H9 (cell line): Measurements from ENCODE around the gene MYCBPAP. TPM values are rescaled to one million over a fixed set of nuclear protein-coding genes. Genes with fewer than 3 reads are reported as not detected.

Experiments used
- DNase-seq: peaks from one replicate; pipeline ENCODE4 v3.0.0-alpha.2; 2017
- H2AFZ ChIP-seq: one replicate; pipeline ENCODE4 v1.6.1; 2013; ENCODE audit warnings: mild to moderate bottlenecking, low read length, control low read depth, moderate library complexity
- H2AK5ac ChIP-seq: 2 replicates; pipeline ENCODE4 v1.6.1; 2013; ENCODE audit warnings: low read length, control low read depth, mixed read lengths; ENCODE audit not compliant: insufficient read length
- H2BK120ac ChIP-seq: one replicate; pipeline ENCODE4 v1.6.1; 2013; ENCODE audit warnings: low read depth, mild to moderate bottlenecking, low read length, control low read depth, inconsistent platforms; ENCODE audit not compliant: poor library complexity, severe bottlenecking
- H2BK12ac ChIP-seq: 2 replicates; pipeline ENCODE4 v1.6.1; 2013; ENCODE audit warnings: low read length, control low read depth, mixed read lengths, low read depth; ENCODE audit not compliant: insufficient read length
- H2BK15ac ChIP-seq: 2 replicates; pipeline ENCODE4 v1.6.1; 2013; ENCODE audit warnings: low read depth, low read length, control low read depth
- H2BK20ac ChIP-seq: one replicate; pipeline ENCODE4 v1.6.1; 2013; ENCODE audit warnings: low read depth, mild to moderate bottlenecking, low read length, control low read depth, inconsistent platforms; ENCODE audit not compliant: poor library complexity, severe bottlenecking
- H2BK5ac ChIP-seq: 2 replicates; pipeline ENCODE4 v1.6.1; 2013; ENCODE audit warnings: low read length, control low read depth, mixed read lengths; ENCODE audit not compliant: insufficient read length
- H3K14ac ChIP-seq: 2 replicates; pipeline ENCODE4 v1.6.1; 2013; ENCODE audit warnings: low read length, control low read depth; ENCODE audit not compliant: insufficient read depth
- H3K18ac ChIP-seq: 2 replicates; pipeline ENCODE4 v1.6.1; 2013; ENCODE audit warnings: low read depth, mild to moderate bottlenecking, mixed read lengths, low read length, control low read depth; ENCODE audit not compliant: insufficient read length
- H3K23ac ChIP-seq: 2 replicates; pipeline ENCODE4 v1.6.1; 2013; ENCODE audit warnings: low read length, control low read depth, mixed read lengths, low read depth; ENCODE audit not compliant: insufficient read length
- H3K23me2 ChIP-seq: 2 replicates; pipeline ENCODE4 v1.6.1; 2013; ENCODE audit warnings: low read depth, mild to moderate bottlenecking, mixed read lengths, low read length, control low read depth; ENCODE audit not compliant: insufficient read length, poor library complexity, severe bottlenecking
- H3K27ac ChIP-seq: 2 replicates; pipeline ENCODE4 v1.5.1; 2013; ENCODE audit warnings: low read length, control low read depth, mixed read lengths, low read depth; ENCODE audit not compliant: insufficient read length
- H3K27me3 ChIP-seq: 2 replicates; pipeline ENCODE4 v1.6.1; 2013; ENCODE audit warnings: low read length, control low read depth, inconsistent platforms; ENCODE audit not compliant: insufficient read depth
- H3K4ac ChIP-seq: 2 replicates; pipeline ENCODE4 v1.6.1; 2013; ENCODE audit warnings: low read depth, mild to moderate bottlenecking, control low read depth, inconsistent platforms, low read length, moderate library complexity
- H3K4me1 ChIP-seq: 2 replicates; pipeline ENCODE4 v1.6.1; 2013; ENCODE audit warnings: low read length, control low read depth, inconsistent platforms; ENCODE audit not compliant: insufficient read depth
- H3K4me2 ChIP-seq: 2 replicates; pipeline ENCODE4 v1.6.1; 2013; ENCODE audit warnings: low read length, control low read depth, mixed read lengths; ENCODE audit not compliant: insufficient read length, insufficient read depth
- H3K56ac ChIP-seq: 2 replicates; pipeline ENCODE4 v1.6.1; 2013; ENCODE audit warnings: low read depth, mild to moderate bottlenecking, mixed read lengths, low read length, control low read depth; ENCODE audit not compliant: insufficient read length
- H3K79me1 ChIP-seq: 2 replicates; pipeline ENCODE4 v1.6.1; 2013; ENCODE audit warnings: low read depth, mild to moderate bottlenecking, moderate library complexity, low read length, control low read depth, inconsistent platforms; ENCODE audit not compliant: insufficient read depth, poor library complexity, severe bottlenecking
- H3K79me2 ChIP-seq: 2 replicates; pipeline ENCODE4 v1.6.1; 2013; ENCODE audit warnings: low read length, control low read depth, inconsistent platforms; ENCODE audit not compliant: insufficient read depth
- H3K9ac ChIP-seq: 2 replicates; pipeline ENCODE4 v1.6.1; 2013; ENCODE audit warnings: low read length, control low read depth, mixed read lengths; ENCODE audit not compliant: insufficient read length; ENCODE audit errors: extremely low read depth
- H3K9me3 ChIP-seq: one replicate; pipeline ENCODE4 v1.6.1; 2013; ENCODE audit warnings: low read depth, low read length, inconsistent platforms; ENCODE audit not compliant: control insufficient read depth
- H3T11ph ChIP-seq: one replicate; pipeline ENCODE4 v1.6.1; 2013; ENCODE audit warnings: mild to moderate bottlenecking, low read length, control low read depth, inconsistent platforms
- H4K20me1 ChIP-seq: one replicate; pipeline ENCODE4 v1.6.1; 2013; ENCODE audit not compliant: control insufficient read depth, insufficient read length, insufficient read depth
- H4K5ac ChIP-seq: 2 replicates; pipeline ENCODE4 v1.6.1; 2013; ENCODE audit warnings: low read depth, mild to moderate bottlenecking, mixed read lengths, low read length, control low read depth; ENCODE audit not compliant: insufficient read length
- H4K8ac ChIP-seq: replicated peaks from 2 replicates; pipeline ENCODE4 v1.6.1; 2013; ENCODE audit warnings: low read length, control low read depth, mixed read lengths, low read depth; ENCODE audit not compliant: insufficient read length
- H4K91ac ChIP-seq: 2 replicates; pipeline ENCODE4 v1.6.1; 2013; ENCODE audit warnings: low read depth, mild to moderate bottlenecking, moderate library complexity, mixed read lengths, low read length, control low read depth; ENCODE audit not compliant: insufficient read length
- H3K27ac Mint-ChIP-seq, 3 experiments: 2 replicates in 2 of 3; 3 replicates in 1 of 3; pipeline ENCODE4 v1.8.0; 2020 to 2021; ENCODE audit warnings: mixed read lengths in 3 of 3, mild to moderate bottlenecking in 1 of 3, moderate library complexity in 1 of 3
- H3K27me3 Mint-ChIP-seq: 2 replicates; pipeline ENCODE4 v1.8.0; 2021; ENCODE audit warnings: low read depth, mild to moderate bottlenecking, moderate library complexity, mixed read lengths
- H3K36me3 Mint-ChIP-seq, 3 experiments: 2 replicates in 2 of 3; 3 replicates in 1 of 3; pipeline ENCODE4 v1.8.0; 2020 to 2021; ENCODE audit warnings: low read depth in 3 of 3, mixed read lengths in 3 of 3; ENCODE audit not compliant: insufficient read depth in 1 of 3
- H3K4me1 Mint-ChIP-seq, 2 experiments: 2 replicates each; pipeline ENCODE4 v1.8.0; 2020; ENCODE audit warnings: mixed read lengths in 2 of 2
- H3K4me3 Mint-ChIP-seq, 2 experiments: 2 replicates in 1 of 2; 3 replicates in 1 of 2; pipeline ENCODE4 v1.8.0; 2020 to 2021; ENCODE audit warnings: mild to moderate bottlenecking in 2 of 2, mixed read lengths in 2 of 2, moderate library complexity in 1 of 2
- H3K9me3 Mint-ChIP-seq, 2 experiments: 2 replicates in 1 of 2; 3 replicates in 1 of 2; pipeline ENCODE4 v1.8.0; 2020; ENCODE audit warnings: mild to moderate bottlenecking in 2 of 2, mixed read lengths in 2 of 2, moderate library complexity in 1 of 2
- CTCF ChIP-seq: fragments of 200-600 bp; sonication (generic); conservative IDR thresholded peaks from 3 replicates; pipeline ENCODE4 v1.8.0; 2021; ENCODE audit warnings: antibody characterized with exemption, mild to moderate bottlenecking
- WGBS: extraction: QIAGEN DNeasy Blood & Tissue Kit; methylation state at CpG from one replicate; pipeline ENCODE4 v1.1.7; 2013; ENCODE audit warnings: missing lambda C conversion rate, low lambda C conversion rate, mixed read lengths; ENCODE audit not compliant: insufficient read length; ENCODE audit errors: extremely low coverage; 5-methylcytosine and 5-hydroxymethylcytosine counted together
- total RNA-seq: library from RNA; stranded (reverse); gene quantifications from 2 replicates; pipeline ENCODE4 v1.2.1, GENCODE V29; 2021

Gene MYCBPAP
- total RNA-seq, 1 experiment from 2014 or later: 1.7 TPM

GRCh38 chr17:50522766-50523165, 14.5 kb downstream of the MYCBPAP start:
- Histone ChIP-seq H3K27ac (no peak overlapping the region), H3K14ac (no peak overlapping the region), H2BK20ac (no peak overlapping the region), H4K8ac (no peak overlapping the region), H4K5ac (no peak overlapping the region), H3K18ac (no peak overlapping the region), H2BK15ac (no peak overlapping the region), H3K79me1 (no peaks in the 10 kb centered on the region), H3K23me2 (no peaks in the 10 kb centered on the region), H2BK120ac (no peak overlapping the region), H2BK12ac (no peak overlapping the region), H4K20me1 (no peaks in the 10 kb centered on the region), H3K56ac (no peak overlapping the region), H3K27me3 (no peaks in the 10 kb centered on the region), H3K9me3 (no peaks in the 10 kb centered on the region), H3K4me1 (no peaks in the 10 kb centered on the region), H2AFZ (no peak overlapping the region), H2BK5ac (no peak overlapping the region), H3K4ac (no peak overlapping the region), H2AK5ac (no peak overlapping the region), H3K23ac (no peak overlapping the region), H3K79me2 (no peaks in the 10 kb centered on the region), H3K9ac (no peak overlapping the region), H3K4me2 (no peak overlapping the region), H4K91ac (no peak overlapping the region), H3T11ph (no peak overlapping the region)
- Mint-ChIP-seq H3K4me3 (no peak overlapping the region), H3K9me3 (no peaks in the 10 kb centered on the region), H3K36me3 (no peaks in the 10 kb centered on the region), H3K27me3 (no peaks in the 10 kb centered on the region), H3K27ac (no peak overlapping the region), H3K4me1 (peaks cover 8 to 11% of the 10 kb centered on the region in 2 experiments; a peak in 3 of 4 replicates)
- no CpG with 5 or more reads among the region's 10 CpGs for WGBS
- DNase-seq: no peak
- TF ChIP-seq CTCF: no peak
